ENCODE measurements around the gene CEMIP.

DNA sequence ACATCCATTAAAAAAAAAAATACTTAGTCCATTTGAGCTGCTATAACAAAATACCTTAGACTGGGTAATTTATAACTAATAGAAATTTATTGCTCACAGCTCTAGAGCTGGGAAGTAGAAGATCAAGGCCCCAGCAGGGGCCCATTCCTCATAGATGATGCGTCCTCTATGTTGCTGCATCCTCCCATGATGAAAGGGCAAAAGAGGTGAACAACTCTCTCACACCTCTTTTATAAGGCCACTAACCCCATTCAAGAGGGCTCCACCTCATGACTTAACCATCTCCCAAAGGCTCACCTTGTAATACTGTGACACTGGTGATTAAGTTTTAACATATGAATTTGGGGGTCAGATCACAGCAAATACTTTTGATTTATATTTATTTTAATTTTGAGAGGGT is 218.5 kb downstream of the CEMIP start:
- TF ChIP-seq RAD21 (conservative IDR thresholded peaks at IDR 0.05 in 1 of 2, IDR thresholded peaks at IDR 0.05 in 1 of 2): no peak
- TF ChIP-seq, protein P1, sequence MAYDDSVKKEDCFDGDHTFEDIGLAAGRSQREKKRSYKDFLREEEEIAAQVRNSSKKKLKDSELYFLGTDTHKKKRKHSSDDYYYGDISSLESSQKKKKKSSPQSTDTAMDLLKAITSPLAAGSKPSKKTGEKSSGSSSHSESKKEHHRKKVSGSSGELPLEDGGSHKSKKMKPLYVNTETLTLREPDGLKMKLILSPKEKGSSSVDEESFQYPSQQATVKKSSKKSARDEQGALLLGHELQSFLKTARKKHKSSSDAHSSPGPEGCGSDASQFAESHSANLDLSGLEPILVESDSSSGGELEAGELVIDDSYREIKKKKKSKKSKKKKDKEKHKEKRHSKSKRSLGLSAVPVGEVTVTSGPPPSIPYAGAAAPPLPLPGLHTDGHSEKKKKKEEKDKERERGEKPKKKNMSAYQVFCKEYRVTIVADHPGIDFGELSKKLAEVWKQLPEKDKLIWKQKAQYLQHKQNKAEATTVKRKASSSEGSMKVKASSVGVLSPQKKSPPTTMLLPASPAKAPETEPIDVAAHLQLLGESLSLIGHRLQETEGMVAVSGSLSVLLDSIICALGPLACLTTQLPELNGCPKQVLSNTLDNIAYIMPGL (CRISPR knock-in tag; IDR thresholded peaks at IDR 0.05; ENCODE audit: borderline replicate concordance): no peak
- TF ChIP-seq POLR2A (IDR thresholded peaks at IDR 0.05; ENCODE audit: low read length): no peak
- TF ChIP-seq, protein P2, sequence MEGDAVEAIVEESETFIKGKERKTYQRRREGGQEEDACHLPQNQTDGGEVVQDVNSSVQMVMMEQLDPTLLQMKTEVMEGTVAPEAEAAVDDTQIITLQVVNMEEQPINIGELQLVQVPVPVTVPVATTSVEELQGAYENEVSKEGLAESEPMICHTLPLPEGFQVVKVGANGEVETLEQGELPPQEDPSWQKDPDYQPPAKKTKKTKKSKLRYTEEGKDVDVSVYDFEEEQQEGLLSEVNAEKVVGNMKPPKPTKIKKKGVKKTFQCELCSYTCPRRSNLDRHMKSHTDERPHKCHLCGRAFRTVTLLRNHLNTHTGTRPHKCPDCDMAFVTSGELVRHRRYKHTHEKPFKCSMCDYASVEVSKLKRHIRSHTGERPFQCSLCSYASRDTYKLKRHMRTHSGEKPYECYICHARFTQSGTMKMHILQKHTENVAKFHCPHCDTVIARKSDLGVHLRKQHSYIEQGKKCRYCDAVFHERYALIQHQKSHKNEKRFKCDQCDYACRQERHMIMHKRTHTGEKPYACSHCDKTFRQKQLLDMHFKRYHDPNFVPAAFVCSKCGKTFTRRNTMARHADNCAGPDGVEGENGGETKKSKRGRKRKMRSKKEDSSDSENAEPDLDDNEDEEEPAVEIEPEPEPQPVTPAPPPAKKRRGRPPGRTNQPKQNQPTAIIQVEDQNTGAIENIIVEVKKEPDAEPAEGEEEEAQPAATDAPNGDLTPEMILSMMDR (IDR thresholded peaks at IDR 0.05): no peak
